ENCODE measurements around the gene SKIC8.

DNA sequence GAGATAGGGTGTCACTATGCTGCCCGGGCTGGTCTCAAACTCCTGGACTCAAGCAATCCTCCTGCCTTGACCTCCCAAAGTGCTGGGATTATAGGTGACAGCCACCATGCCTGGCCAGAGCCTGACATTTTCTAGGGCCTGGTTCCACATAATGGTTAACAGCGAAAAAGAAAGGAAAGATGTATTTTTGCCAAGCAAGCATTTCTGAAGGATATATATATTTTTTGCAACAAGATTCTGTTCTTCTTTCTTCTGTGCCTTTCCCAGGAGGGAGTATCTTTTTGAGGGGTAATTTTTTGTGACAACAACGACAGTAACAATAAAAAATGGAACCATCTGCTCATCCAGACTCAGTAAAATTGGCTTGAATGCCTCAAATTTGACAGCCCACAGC is 43.4 kb downstream of the SKIC8 start:
- TF ChIP-seq HNRNPUL1 (IDR thresholded peaks at IDR 0.05; ENCODE audit: low read depth, low read length) (no peak), ATF2 (CRISPR knock-in tag; IDR thresholded peaks at IDR 0.05) (no peak)
